SK-N-SH (cell line): ENCODE measurements around the gene MRPS35. TPM values are rescaled to one million over a fixed set of nuclear protein-coding genes. Genes with fewer than 3 reads are reported as not detected.

ENCODE experiments used
- CTCF ChIA-PET: fragments of 300-600, 350-600 bp; formaldehyde crosslinking; extraction: SDS; loops from one replicate; lab custom pipeline; 2021; lab: Yijun Ruan, JAX
- POLR2A ChIA-PET: fragments of 350-600 bp; sonication (Branson Sonifier 250); formaldehyde crosslinking; extraction: SDS; loops from one replicate; lab custom pipeline; 2020; ENCODE audit warnings: antibody characterized with exemption, inconsistent platforms; lab: Yijun Ruan, JAX
- DNase-seq: peaks from one replicate; pipeline ENCODE4 v3.0.0; 2012
- H2AFZ ChIP-seq: fragments of 200-600 bp; sonication (generic); 2 replicates; pipeline ENCODE4 v1.8.1; 2016; ENCODE audit warnings: antibody characterized with exemption, mild to moderate bottlenecking, low read depth
- H3F3A ChIP-seq: fragments of 200-600 bp; sonication (generic); replicated peaks from 2 replicates; pipeline ENCODE3; 2016; ENCODE audit warnings: antibody characterized with exemption, mild to moderate bottlenecking; ENCODE audit not compliant: insufficient read depth
- H3K27ac ChIP-seq, 2 experiments: fragments of 200-500 bp in 1 of 2; fragments of 200-600 bp in 1 of 2; sonication (Bioruptor generic) in 1 of 2; sonication (generic), shearing (Covaris generic) in 1 of 2; 2 replicates each; pipeline versions ENCODE4 v1.5.1 to v1.6.1; 2014 to 2016; ENCODE audit warnings: low read depth in 2 of 2, inconsistent platforms in 1 of 2, low read length in 1 of 2, mild to moderate bottlenecking in 1 of 2, mixed read lengths in 1 of 2
- H3K27me3 ChIP-seq: fragments of 200-600 bp; sonication (generic), shearing (Covaris generic); 2 replicates; pipeline ENCODE4 v1.6.1; 2016; ENCODE audit warnings: mixed run types; ENCODE audit not compliant: insufficient read depth
- H3K36me3 ChIP-seq, 2 experiments: fragments of 200-500 bp in 1 of 2; fragments of 200-600 bp in 1 of 2; sonication (Bioruptor generic) in 1 of 2; sonication (generic) in 1 of 2; replicated peaks in 1 of 2; 2 replicates each; pipeline versions ENCODE3 to v1.5.1; 2014 to 2016; ENCODE audit warnings: low read length in 1 of 2, mild to moderate bottlenecking in 1 of 2; ENCODE audit not compliant: insufficient read depth in 2 of 2, control insufficient read depth in 1 of 2
- H3K4me1 ChIP-seq, 2 experiments: fragments of 200-500 bp in 1 of 2; fragments of 200-600 bp in 1 of 2; sonication (Bioruptor generic) in 1 of 2; sonication (generic), shearing (Covaris generic) in 1 of 2; 2 replicates each; pipeline versions ENCODE4 v1.5.1 to v1.6.1; 2014 to 2016; ENCODE audit warnings: low read depth in 1 of 2, low read length in 1 of 2, mixed run types in 1 of 2; ENCODE audit not compliant: insufficient read depth in 2 of 2, control insufficient read depth in 1 of 2
- H3K4me2 ChIP-seq: fragments of 200-600 bp; sonication (generic), shearing (Covaris generic); 2 replicates; pipeline ENCODE4 v1.6.1; 2017; ENCODE audit warnings: mixed run types
- H3K4me3 ChIP-seq, 2 experiments: fragments of 200-500 bp in 1 of 2; fragments of 200-600 bp in 1 of 2; sonication (Bioruptor generic) in 1 of 2; sonication (generic), shearing (Covaris generic) in 1 of 2; 2 replicates each; pipeline versions ENCODE4 v1.5.1 to v1.8.1; 2014 to 2016; ENCODE audit warnings: low read depth in 2 of 2, inconsistent platforms in 1 of 2, low read length in 1 of 2, mild to moderate bottlenecking in 1 of 2, mixed read lengths in 1 of 2, moderate library complexity in 1 of 2
- H3K79me2 ChIP-seq: fragments of 200-600 bp; sonication (generic); 2 replicates; pipeline ENCODE4 v1.8.1; 2017; ENCODE audit warnings: mild to moderate bottlenecking; ENCODE audit not compliant: insufficient read depth
- H3K9ac ChIP-seq: fragments of 200-600 bp; sonication (generic); 2 replicates; pipeline ENCODE4 v1.6.1; 2017; ENCODE audit warnings: mixed run types
- H3K9me2 ChIP-seq: fragments of 200-600 bp; sonication (generic); 2 replicates; pipeline ENCODE4 v1.6.1; 2017; ENCODE audit warnings: mixed run types
- H3K9me3 ChIP-seq: fragments of 200-600 bp; sonication (generic); 2 replicates; pipeline ENCODE4 v1.6.1; 2017; ENCODE audit warnings: mixed run types, mild to moderate bottlenecking, moderate library complexity
- H4K20me1 ChIP-seq: fragments of 200-600 bp; sonication (generic); 2 replicates; pipeline ENCODE4 v1.6.1; 2017; ENCODE audit warnings: mild to moderate bottlenecking, mixed run types; ENCODE audit not compliant: insufficient read depth
- ELF1 ChIP-seq: IDR thresholded peaks from 2 replicates; pipeline ENCODE4 v1.4.0; 2012
- FOXM1 ChIP-seq: IDR thresholded peaks from 2 replicates; pipeline ENCODE4 v1.4.0; 2012; ENCODE audit warnings: low read depth, mild to moderate bottlenecking
- GATA2 ChIP-seq: sonication (generic); formaldehyde crosslinking; IDR thresholded peaks from 2 replicates; pipeline ENCODE4 v1.5.0; 2020; ENCODE audit warnings: mild to moderate bottlenecking, missing genetic modification reagents
- JUND ChIP-seq: IDR thresholded peaks from 2 replicates; pipeline ENCODE4 v1.4.0; 2012
- RFX5 ChIP-seq: IDR thresholded peaks from 2 replicates; pipeline ENCODE4 v1.6.1; 2012; ENCODE audit warnings: mild to moderate bottlenecking, improper control_type of control experiment, low read length
- SIN3A ChIP-seq: IDR thresholded peaks from 2 replicates; pipeline ENCODE4 v1.6.1; 2012; ENCODE audit warnings: low read depth, mild to moderate bottlenecking, low read length, moderate library complexity, borderline replicate concordance
- YY1 ChIP-seq: IDR thresholded peaks from 2 replicates; pipeline ENCODE4 v1.4.0; 2012; ENCODE audit warnings: low read depth, mild to moderate bottlenecking
- WGBS: methylation state at CpG from one replicate; pipeline ENCODE4 v1.1.6; 2017; ENCODE audit warnings: low lambda C conversion rate; 5-methylcytosine and 5-hydroxymethylcytosine counted together
- polyA plus RNA-seq, 3 experiments: library from polyadenylated mRNA; depleted of rRNA; stranded (reverse); fragments of >200 nt; gene quantifications; 2 replicates each; pipeline ENCODE4 v1.2.3, GENCODE V29; 2012
- TF ChIP-seq, protein P1 (sequence below): IDR thresholded peaks from 2 replicates; pipeline ENCODE4 v1.6.1; 2012; ENCODE audit warnings: mild to moderate bottlenecking, low read depth, low read length, moderate library complexity
- TF ChIP-seq, protein P2 (sequence below): IDR thresholded peaks from 2 replicates; pipeline ENCODE4; 2012
- TF ChIP-seq, protein P3 (sequence below): IDR thresholded peaks from 2 replicates; pipeline ENCODE4 v1.4.0; 2012; ENCODE audit warnings: low read depth, borderline replicate concordance

The MRPS35 gene
- polyA plus RNA-seq, 1 of the 3 experiments (the other 2 are of a cell fraction): 32.4 TPM

- ChIA-PET POLR2A (no interaction called here), CTCF (interaction anchor here (1.5 kb wide), 1 partner anchor 17 kb away, joined by 3 read pairs; no protein-coding TSS in a partner anchor)
- WGBS: 94% methylated on average over 14 of the region's 15 CpGs
- H3K4me3 ChIP-seq: no peak overlapping the region
- H3K9me2 ChIP-seq: no peaks in the 10 kb centered on the region
- H3K36me3 ChIP-seq: peaks cover 33 to 43% of the 10 kb centered on the region in 2 experiments
- H3K4me1 ChIP-seq: peaks cover 0 to 9% of the 10 kb centered on the region in 2 experiments; a peak in 1 of 4 replicates
- no peak overlapping the region; a peak in 1 of 4 replicates for H3K27ac ChIP-seq
- H3K9me3 ChIP-seq: no peaks in the 10 kb centered on the region
- no peaks in the 10 kb centered on the region for H3K27me3 ChIP-seq
- H3K79me2 ChIP-seq: peaks cover 13% of the 10 kb centered on the region; the same call in 1 of the 2 replicates
- H3F3A ChIP-seq: no peaks in the 10 kb centered on the region
- no peak for DNase-seq
- no peaks in the 10 kb centered on the region for H4K20me1 ChIP-seq
- TF ChIP-seq YY1 (no peak), ELF1 (no peak), GATA2 (CRISPR knock-in tag) (no peak)
- TF ChIP-seq, protein P1, sequence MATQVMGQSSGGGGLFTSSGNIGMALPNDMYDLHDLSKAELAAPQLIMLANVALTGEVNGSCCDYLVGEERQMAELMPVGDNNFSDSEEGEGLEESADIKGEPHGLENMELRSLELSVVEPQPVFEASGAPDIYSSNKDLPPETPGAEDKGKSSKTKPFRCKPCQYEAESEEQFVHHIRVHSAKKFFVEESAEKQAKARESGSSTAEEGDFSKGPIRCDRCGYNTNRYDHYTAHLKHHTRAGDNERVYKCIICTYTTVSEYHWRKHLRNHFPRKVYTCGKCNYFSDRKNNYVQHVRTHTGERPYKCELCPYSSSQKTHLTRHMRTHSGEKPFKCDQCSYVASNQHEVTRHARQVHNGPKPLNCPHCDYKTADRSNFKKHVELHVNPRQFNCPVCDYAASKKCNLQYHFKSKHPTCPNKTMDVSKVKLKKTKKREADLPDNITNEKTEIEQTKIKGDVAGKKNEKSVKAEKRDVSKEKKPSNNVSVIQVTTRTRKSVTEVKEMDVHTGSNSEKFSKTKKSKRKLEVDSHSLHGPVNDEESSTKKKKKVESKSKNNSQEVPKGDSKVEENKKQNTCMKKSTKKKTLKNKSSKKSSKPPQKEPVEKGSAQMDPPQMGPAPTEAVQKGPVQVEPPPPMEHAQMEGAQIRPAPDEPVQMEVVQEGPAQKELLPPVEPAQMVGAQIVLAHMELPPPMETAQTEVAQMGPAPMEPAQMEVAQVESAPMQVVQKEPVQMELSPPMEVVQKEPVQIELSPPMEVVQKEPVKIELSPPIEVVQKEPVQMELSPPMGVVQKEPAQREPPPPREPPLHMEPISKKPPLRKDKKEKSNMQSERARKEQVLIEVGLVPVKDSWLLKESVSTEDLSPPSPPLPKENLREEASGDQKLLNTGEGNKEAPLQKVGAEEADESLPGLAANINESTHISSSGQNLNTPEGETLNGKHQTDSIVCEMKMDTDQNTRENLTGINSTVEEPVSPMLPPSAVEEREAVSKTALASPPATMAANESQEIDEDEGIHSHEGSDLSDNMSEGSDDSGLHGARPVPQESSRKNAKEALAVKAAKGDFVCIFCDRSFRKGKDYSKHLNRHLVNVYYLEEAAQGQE: no peak
- TF ChIP-seq, protein P2, sequence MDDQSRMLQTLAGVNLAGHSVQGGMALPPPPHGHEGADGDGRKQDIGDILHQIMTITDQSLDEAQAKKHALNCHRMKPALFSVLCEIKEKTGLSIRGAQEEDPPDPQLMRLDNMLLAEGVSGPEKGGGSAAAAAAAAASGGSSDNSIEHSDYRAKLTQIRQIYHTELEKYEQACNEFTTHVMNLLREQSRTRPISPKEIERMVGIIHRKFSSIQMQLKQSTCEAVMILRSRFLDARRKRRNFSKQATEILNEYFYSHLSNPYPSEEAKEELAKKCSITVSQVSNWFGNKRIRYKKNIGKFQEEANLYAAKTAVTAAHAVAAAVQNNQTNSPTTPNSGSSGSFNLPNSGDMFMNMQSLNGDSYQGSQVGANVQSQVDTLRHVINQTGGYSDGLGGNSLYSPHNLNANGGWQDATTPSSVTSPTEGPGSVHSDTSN: no peak
- TF ChIP-seq, protein P3, sequence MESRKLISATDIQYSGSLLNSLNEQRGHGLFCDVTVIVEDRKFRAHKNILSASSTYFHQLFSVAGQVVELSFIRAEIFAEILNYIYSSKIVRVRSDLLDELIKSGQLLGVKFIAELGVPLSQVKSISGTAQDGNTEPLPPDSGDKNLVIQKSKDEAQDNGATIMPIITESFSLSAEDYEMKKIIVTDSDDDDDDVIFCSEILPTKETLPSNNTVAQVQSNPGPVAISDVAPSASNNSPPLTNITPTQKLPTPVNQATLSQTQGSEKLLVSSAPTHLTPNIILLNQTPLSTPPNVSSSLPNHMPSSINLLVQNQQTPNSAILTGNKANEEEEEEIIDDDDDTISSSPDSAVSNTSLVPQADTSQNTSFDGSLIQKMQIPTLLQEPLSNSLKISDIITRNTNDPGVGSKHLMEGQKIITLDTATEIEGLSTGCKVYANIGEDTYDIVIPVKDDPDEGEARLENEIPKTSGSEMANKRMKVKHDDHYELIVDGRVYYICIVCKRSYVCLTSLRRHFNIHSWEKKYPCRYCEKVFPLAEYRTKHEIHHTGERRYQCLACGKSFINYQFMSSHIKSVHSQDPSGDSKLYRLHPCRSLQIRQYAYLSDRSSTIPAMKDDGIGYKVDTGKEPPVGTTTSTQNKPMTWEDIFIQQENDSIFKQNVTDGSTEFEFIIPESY: no peak
- H3K4me2 ChIP-seq: no peak overlapping the region
- H2AFZ ChIP-seq: no peak overlapping the region
- no peak overlapping the region for H3K9ac ChIP-seq
Measured at GRCh38 chr12:27751386-27752047, 40.9 kb downstream of the MRPS35 start.

DNA sequence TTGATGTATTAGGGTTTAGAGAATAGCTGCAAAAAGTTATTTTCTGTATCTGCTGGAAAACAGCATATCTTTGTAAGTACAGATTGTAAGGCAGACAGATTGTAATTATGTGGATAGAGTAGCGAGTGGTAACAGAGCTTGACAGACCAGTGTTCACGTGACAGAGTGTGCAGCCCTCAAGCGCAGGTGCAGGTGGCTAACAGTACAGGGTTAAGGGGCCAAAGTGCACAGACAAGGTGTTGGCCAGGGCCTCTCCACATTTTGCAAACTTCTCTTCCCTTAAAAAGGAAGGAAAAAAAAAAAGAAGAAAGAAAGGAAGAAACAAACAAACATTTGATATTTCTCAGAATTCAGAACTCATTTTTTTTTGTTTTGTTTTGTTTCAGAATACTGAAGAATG lies 44.2 kb downstream of the MRPS35 start:
- ChIA-PET CTCF (interaction anchor here (1.5 kb wide), 1 partner anchor 66 kb away, joined by 3 read pairs; no protein-coding TSS in a partner anchor), POLR2A (interaction anchor here (0.6 to 1.5 kb wide), 2 partner anchors 20 to 24 kb away, joined by 3 to 8 read pairs; no protein-coding TSS in a partner anchor)
- Histone ChIP-seq H3K4me3 (no peak overlapping the region), H3K9ac (no peak overlapping the region), H3K27me3 (no peaks in the 10 kb centered on the region), H3K4me1 (no peaks in the 10 kb centered on the region; a peak in 1 of 4 replicates), H3F3A (no peaks in the 10 kb centered on the region), H3K79me2 (peaks cover 9% of the 10 kb centered on the region; the same call in 1 of the 2 replicates), H3K9me2 (no peaks in the 10 kb centered on the region), H3K4me2 (no peak overlapping the region), H2AFZ (no peak overlapping the region), H3K27ac (no peak overlapping the region), H4K20me1 (no peaks in the 10 kb centered on the region), H3K9me3 (no peaks in the 10 kb centered on the region), H3K36me3 (peaks cover 21 to 25% of the 10 kb centered on the region in 2 experiments)
- WGBS: 100% methylated on average over 3 of the region's 3 CpGs
- DNase-seq: no peak
- no peak for TF ChIP-seq SIN3A
- no peak for TF ChIP-seq FOXM1
- TF ChIP-seq RFX5: no peak
- no peak for TF ChIP-seq JUND
